ENCODE data around the gene EED.
"Not testable (repeated sequence)": the region's sequence is repeated elsewhere in the genome, so short reads cannot be mapped to it uniquely, and the experiment has no call there.

EED gene

GRCh38 chr11:86249307-86250098 lies 5.0 kb downstream of the EED start:
- DNase-seq (ENCODE audit: low spot score) = no peak

- no peak for DNase-seq (ENCODE audit: low spot score)
Observed at GRCh38 chr11:86251345-86251744, 6.8 kb downstream of the EED start.

GRCh38 chr11:86255896-86256295 lies 11.3 kb downstream of the EED start:
- DNase-seq (ENCODE audit: low spot score) = no peak

- DNase-seq (ENCODE audit: low spot score) = no peak
Observed at GRCh38 chr11:86256608-86257007, 12.1 kb downstream of the EED start.

- no peak for DNase-seq (ENCODE audit: low spot score)
Observed at GRCh38 chr11:86257446-86257845, 12.9 kb downstream of the EED start.

GRCh38 chr11:86259730-86260129 lies 15.2 kb downstream of the EED start:
- DNase-seq (ENCODE audit: low spot score) = no peak

- peak; percentile 17 for DNase-seq (ENCODE audit: low spot score)
Observed at GRCh38 chr11:86261328-86261727, 16.8 kb downstream of the EED start.

GRCh38 chr11:86262387-86262786 lies 17.8 kb downstream of the EED start:
- DNase-seq (ENCODE audit: low spot score) = no peak

- DNase-seq (ENCODE audit: low spot score) = no peak
Observed at GRCh38 chr11:86264649-86265048, 20.1 kb downstream of the EED start.

- DNase-seq (ENCODE audit: low spot score) = no peak
Observed at GRCh38 chr11:86265194-86265593, 20.6 kb downstream of the EED start.

- DNase-seq (ENCODE audit: low spot score) = no peak
Observed at GRCh38 chr11:86269645-86270044, 25.1 kb downstream of the EED start.

- peak; percentile 54 for DNase-seq (ENCODE audit: low spot score)
Observed at GRCh38 chr11:86274503-86274902, 29.9 kb downstream of the EED start.

GRCh38 chr11:86274999-86275398 lies 30.4 kb downstream of the EED start:
- no peak for DNase-seq (ENCODE audit: low spot score)

- DNase-seq (ENCODE audit: low spot score) = no peak
Observed at GRCh38 chr11:86275493-86276370, 31.2 kb downstream of the EED start.

GRCh38 chr11:86277741-86278140 lies 33.2 kb downstream of the EED start:
- DNase-seq (ENCODE audit: low spot score) = no peak

- no peak for DNase-seq (ENCODE audit: low spot score)
Observed at GRCh38 chr11:86278226-86278625, 33.7 kb downstream of the EED start.

- DNase-seq (ENCODE audit: low spot score) = no peak
Observed at GRCh38 chr11:86279747-86280146, 35.2 kb downstream of the EED start.

GRCh38 chr11:86287468-86287796 lies 42.9 kb downstream of the EED start:
- DNase-seq (ENCODE audit: low spot score) = no peak

- peak; percentile 6 for DNase-seq (ENCODE audit: low spot score)
Observed at GRCh38 chr11:86288776-86289507, 44.4 kb downstream of the EED start.

GRCh38 chr11:86289508-86290280 lies 45.1 kb downstream of the EED start:
- DNase-seq (ENCODE audit: low spot score) = not testable (repeated sequence)

- peak; percentile 68 for DNase-seq (ENCODE audit: low spot score)
Observed at GRCh38 chr11:86291466-86292262, 47.1 kb downstream of the EED start.
